G401.6 (cell line): Measurements from ENCODE around the gene SNAPC2.

Experiments used
- FAIRE-seq: peaks from 2 replicates; lab custom pipeline; 2012; peaks lifted over from hg19 to GRCh38; lab: Jason Lieb, UNC

Gene SNAPC2

GRCh38 chr19:7919610-7920518 lies at the start of gene SNAPC2:
Gene SNAPC2, plus strand, starts transcription at chr19:7920338. Its CDS starts 29 bp downstream, at chr19:7920367.
- peak; percentile 75 for FAIRE-seq

- peak; percentile 99 for FAIRE-seq
These were observed 49.3 kb upstream of the SNAPC2 start for GRCh38 chr19:7870571-7871436.

GRCh38 chr19:7871437-7872305 lies 48.5 kb upstream of the SNAPC2 start:
- peak; percentile 98 for FAIRE-seq

- FAIRE-seq: no peak
These were observed 47.6 kb upstream of the SNAPC2 start for GRCh38 chr19:7872306-7873204.

GRCh38 chr19:7873304-7874075 lies 46.6 kb upstream of the SNAPC2 start:
- FAIRE-seq: no peak

GRCh38 chr19:7874076-7874896 lies 45.9 kb upstream of the SNAPC2 start, which contains the start of gene PRR36:
Gene PRR36, minus strand, starts transcription at chr19:7874390. Its CDS starts 701 bp downstream, at chr19:7873689.
- FAIRE-seq: peak; percentile 63

GRCh38 chr19:7874897-7875273 lies 45.3 kb upstream of the SNAPC2 start:
- FAIRE-seq: no peak

GRCh38 chr19:7877249-7877836 lies 42.8 kb upstream of the SNAPC2 start:
- no peak for FAIRE-seq

GRCh38 chr19:7879111-7879807 lies 40.9 kb upstream of the SNAPC2 start:
- no peak for FAIRE-seq

- FAIRE-seq: no peak
These were observed 40.3 kb upstream of the SNAPC2 start for GRCh38 chr19:7879836-7880235.

GRCh38 chr19:7881910-7882309 lies 38.2 kb upstream of the SNAPC2 start:
- FAIRE-seq: no peak

- FAIRE-seq: no peak
These were observed 37.0 kb upstream of the SNAPC2 start for GRCh38 chr19:7883105-7883504.

GRCh38 chr19:7883796-7884570 lies 36.2 kb upstream of the SNAPC2 start:
- no peak for FAIRE-seq

- no peak for FAIRE-seq
These were observed 34.3 kb upstream of the SNAPC2 start for GRCh38 chr19:7885818-7886217.

- no peak for FAIRE-seq
These were observed 32.6 kb upstream of the SNAPC2 start for GRCh38 chr19:7887408-7888144.

- no peak for FAIRE-seq
These were observed 31.9 kb upstream of the SNAPC2 start, which contains the start of gene LRRC8E for GRCh38 chr19:7888145-7888825. Gene LRRC8E, plus strand, starts transcription at chr19:7888510. Its CDS starts 7,094 bp downstream, at chr19:7895604.
